HepG2 (cell line): ENCODE results near the gene CLMP. TPM values are rescaled to one million over a fixed set of nuclear protein-coding genes. Genes with fewer than 3 reads are reported as not detected.
A peak's percentile ranks its signal among the peaks of the same experiment; 100 is the strongest.

Experiments used
- ATAC-seq: fragments of 200-7000 bp; cut with Tn5 transposase; 3 replicates; pipeline ENCODE4 v1.9.1; 2020; ENCODE audit warnings: mild to moderate bottlenecking, moderate library complexity
- BruUV-seq: library from RNA; stranded (reverse); fragments of 400-500 nt; replicated peaks from 2 replicates; lab custom pipeline; 2021; lab: Mats Ljungman, UMichigan
- CTCF ChIA-PET: fragments of 300-600 bp; formaldehyde crosslinking; extraction: SDS; loops from one replicate; lab custom pipeline; 2021; ENCODE audit warnings: low total read pairs, inconsistent platforms, low intra/inter-chr PET ratio; lab: Yijun Ruan, JAX
- POLR2A ChIA-PET: fragments of 350-600 bp; sonication (Branson Sonifier 250); formaldehyde crosslinking; loops from one replicate; lab custom pipeline; 2020; ENCODE audit warnings: antibody characterized with exemption, inconsistent platforms; lab: Yijun Ruan, JAX
- DNase-seq: peaks from one replicate; pipeline ENCODE4 v3.0.0-alpha.2; 2015; ENCODE audit warnings: low spot score
- FAIRE-seq: peaks from 3 replicates; lab custom pipeline; 2011; peaks lifted over from hg19 to GRCh38; lab: Jason Lieb, UNC
- H2AFZ ChIP-seq: one replicate; pipeline ENCODE4 v1.6.1; 2011; ENCODE audit warnings: low read length, inconsistent platforms
- H3K27ac ChIP-seq: fragments of 300-600 bp; 3 replicates; pipeline ENCODE4 v1.8.0; 2011; ENCODE audit warnings: mixed run types, mild to moderate bottlenecking, mixed read lengths, low read length, inconsistent platforms; ENCODE audit not compliant: insufficient read depth; ENCODE audit errors: extremely low read length
- H3K27me3 ChIP-seq, 2 experiments: fragments of 200-600 bp in 1 of 2; 2 replicates in 1 of 2; 3 replicates in 1 of 2; pipeline versions ENCODE4 v1.6.0 to v1.8.0; 2011; ENCODE audit warnings: low read length in 2 of 2, mild to moderate bottlenecking in 2 of 2, moderate library complexity in 2 of 2, inconsistent platforms in 1 of 2; ENCODE audit not compliant: insufficient read depth in 2 of 2, control insufficient read depth in 1 of 2
- H3K36me3 ChIP-seq, 2 experiments: fragments of 200-600 bp in 1 of 2; replicated peaks in 1 of 2; 2 replicates in 1 of 2; 3 replicates in 1 of 2; pipeline versions ENCODE4 v1.5.1 to v1.8.0; 2011; ENCODE audit warnings: low read length in 2 of 2, inconsistent platforms in 1 of 2; ENCODE audit not compliant: insufficient read depth in 2 of 2, control insufficient read depth in 1 of 2
- H3K4me1 ChIP-seq: 2 replicates; pipeline ENCODE4 v1.5.1; 2012; ENCODE audit warnings: low read length, inconsistent platforms; ENCODE audit not compliant: insufficient read depth
- H3K4me2 ChIP-seq: 2 replicates; pipeline ENCODE4 v1.6.0; 2011; ENCODE audit warnings: low read depth, low read length, inconsistent platforms
- H3K4me3 ChIP-seq, 3 experiments: fragments of 200-600 bp in 1 of 3; sonication (generic), shearing (Covaris generic) in 1 of 3; replicated peaks in 1 of 3; 2 replicates each; pipeline ENCODE4 v1.5.1; 2011 to 2016; ENCODE audit warnings: low read length in 3 of 3, inconsistent platforms in 2 of 3, low read depth in 2 of 3, mild to moderate bottlenecking in 2 of 3, control low read depth in 1 of 3, mixed read lengths in 1 of 3; ENCODE audit not compliant: insufficient read depth in 1 of 3
- H3K79me2 ChIP-seq: one replicate; pipeline ENCODE4 v1.6.1; 2011; ENCODE audit warnings: low read length, inconsistent platforms; ENCODE audit not compliant: insufficient read depth
- H3K9ac ChIP-seq: 2 replicates; pipeline ENCODE4 v1.6.0; 2011; ENCODE audit warnings: mild to moderate bottlenecking, low read depth, low read length, inconsistent platforms; ENCODE audit not compliant: insufficient read depth
- H3K9me3 ChIP-seq: 2 replicates; pipeline ENCODE4 v1.5.1; 2012; ENCODE audit warnings: mild to moderate bottlenecking, low read length
- H4K20me1 ChIP-seq: 2 replicates; pipeline ENCODE4 v1.6.0; 2011; ENCODE audit warnings: inconsistent platforms, mild to moderate bottlenecking, low read length, moderate library complexity; ENCODE audit not compliant: insufficient read depth
- GFI1 ChIP-seq: sonication (generic); formaldehyde crosslinking; IDR thresholded peaks from 2 replicates; pipeline ENCODE4 v1.5.0; 2020; ENCODE audit warnings: missing genetic modification reagents, mild to moderate bottlenecking, borderline replicate concordance
- HNF4A ChIP-seq: sonication (generic); formaldehyde crosslinking; IDR thresholded peaks from 2 replicates; pipeline ENCODE4 v1.4.0; 2020; ENCODE audit warnings: missing genetic modification reagents
- IKZF5 ChIP-seq: IDR thresholded peaks from 2 replicates; pipeline ENCODE4 v1.6.1; 2018; ENCODE audit warnings: missing genetic modification reagents, mild to moderate bottlenecking, missing compliant biosample characterization
- RBFOX2 ChIP-seq: fragments of 200-400 bp; formaldehyde crosslinking; IDR thresholded peaks from 2 replicates; pipeline ENCODE4 v1.6.1; 2017; ENCODE audit warnings: low read depth, mild to moderate bottlenecking, low read length
- REXO4 ChIP-seq: sonication (generic); formaldehyde crosslinking; IDR thresholded peaks from 2 replicates; pipeline ENCODE4 v1.8.0; 2022; ENCODE audit warnings: missing genetic modification reagents, mild to moderate bottlenecking, borderline replicate concordance
- ZNF101 ChIP-seq: sonication (generic); formaldehyde crosslinking; IDR thresholded peaks from 2 replicates; pipeline ENCODE4 v1.4.0; 2020; ENCODE audit warnings: mild to moderate bottlenecking, low read depth, missing genetic modification reagents, borderline replicate concordance
- ZNF138 ChIP-seq: sonication (generic); formaldehyde crosslinking; IDR thresholded peaks from 2 replicates; pipeline ENCODE4 v1.5.0; 2020; ENCODE audit warnings: mild to moderate bottlenecking, low read depth, missing genetic modification reagents
- WGBS: methylation state at CpG from one replicate; pipeline ENCODE4 v1.1.6; 2017; ENCODE audit warnings: low lambda C conversion rate; 5-methylcytosine and 5-hydroxymethylcytosine counted together
- in situ Hi-C: cut with HindIII; loops from 2 replicates; pipeline ENCODE4 v1.10.0; 2017; ENCODE audit warnings: low pct_unique_long_range_greater_than_20kb; ENCODE audit not compliant: extremely low pct_ligation_motif_present
- intact Hi-C: fragments of 100-400 bp; cut with micrococcal nuclease; formaldehyde crosslinking; loops from one replicate; pipeline ENCODE4 v1.10.0; 2022; ENCODE audit not compliant: unreplicated experiment
- polyA plus RNA-seq, 8 experiments: library from polyadenylated mRNA; depleted of rRNA in 3 of 8; stranded (reverse) in 7 of 8; unstranded in 1 of 8; fragments of >200 nt; fragmentation: Illumina TruSeq in 4 of 8; extraction: Trizol in 4 of 8; gene quantifications; 2 replicates each; pipeline versions ENCODE4 v1.2.1 to v1.2.3, GENCODE V29; 2011 to 2016; ENCODE audit warnings: low read depth in 4 of 8, missing spikeins in 1 of 8, mixed read lengths in 1 of 8; ENCODE audit not compliant: insufficient read depth in 1 of 8
- total RNA-seq, 5 experiments: library from RNA; depleted of rRNA; stranded (reverse); fragments of >200 nt; fragmentation: Illumina TruSeq; extraction: Trizol; gene quantifications; 2 replicates each; pipeline ENCODE4 v1.2.3, GENCODE V29; 2016; ENCODE audit warnings: low read depth in 1 of 5
- TF ChIP-seq, protein P1 (sequence below): sonication (generic); formaldehyde crosslinking; IDR thresholded peaks from 2 replicates; pipeline ENCODE4 v1.4.0; 2020; ENCODE audit warnings: missing genetic modification reagents
- TF ChIP-seq, protein P2 (sequence below): sonication (generic); formaldehyde crosslinking; IDR thresholded peaks from 2 replicates; pipeline ENCODE4 v1.4.0; 2020; ENCODE audit warnings: missing genetic modification reagents, borderline replicate concordance

Gene CLMP
- total and polyA plus RNA-seq, 2 of the 13 experiments (the other 11 are each of a cell fraction or from before 2014, with no cell fraction given), result not detected

DNA sequence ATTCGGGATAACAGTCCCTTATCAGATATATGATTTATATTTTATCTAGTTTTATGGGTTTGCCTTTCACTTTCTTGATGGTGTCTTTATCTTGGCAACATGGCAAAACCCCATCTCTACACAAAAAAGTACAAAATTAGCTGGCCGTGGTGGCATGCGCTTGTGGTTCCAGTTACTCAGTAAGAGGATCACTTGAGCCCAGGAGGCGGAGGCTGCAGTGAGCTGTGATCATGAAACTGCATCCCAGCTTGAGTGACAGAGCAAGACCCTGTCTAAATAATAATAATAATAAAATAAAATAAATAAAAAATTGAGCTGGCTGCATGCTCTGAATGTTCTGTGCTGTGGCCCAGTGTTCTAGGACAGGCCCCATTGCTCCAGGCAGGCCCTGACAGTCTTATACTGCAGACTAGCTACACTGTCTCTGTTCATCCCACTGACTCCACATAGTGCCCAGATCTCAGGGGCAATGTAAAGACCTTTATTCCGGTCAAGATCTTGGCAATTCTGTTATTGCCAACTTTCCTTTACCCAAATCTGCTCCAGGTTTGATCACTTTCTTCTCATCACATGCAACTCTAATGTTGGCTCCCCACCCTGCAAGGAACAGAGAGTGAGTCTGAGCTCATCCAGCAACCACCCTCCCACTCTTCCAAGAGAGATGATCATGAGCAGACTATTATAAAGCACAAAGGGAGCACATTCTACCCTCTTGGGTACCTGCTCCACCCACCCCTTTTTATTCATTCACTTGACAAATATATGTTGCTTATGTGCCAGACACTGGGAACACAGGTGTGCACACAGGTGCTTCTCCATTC is 141.9 kb downstream of the CLMP start:
- H3K79me2 ChIP-seq, result no peaks in the 10 kb centered on the region
- no peak overlapping the region for H3K4me2 ChIP-seq
- no peaks in the 10 kb centered on the region; a peak in 1 of 5 replicates for H3K27me3 ChIP-seq
- POLR2A ChIA-PET, result interaction anchor here (1.0 to 3.7 kb wide), 2 partner anchors 10 to 199 kb away, joined by 3 to 38 read pairs; partner anchors contain the start of gene HSPA8
- no peaks in the 10 kb centered on the region for H3K9me3 ChIP-seq
- DNase-seq, result no peak
- intact Hi-C loops, result no loop called here
- H3K36me3 ChIP-seq, result peaks cover 8 to 21% of the 10 kb centered on the region in 2 experiments
- no peak overlapping the region for H2AFZ ChIP-seq
- peaks cover 6% of the 10 kb centered on the region for H3K4me1 ChIP-seq
- CTCF ChIA-PET, result interaction anchor here (1.4 kb wide), 1 partner anchor 189 kb away, joined by 3 read pairs; no protein-coding TSS in a partner anchor
- no TSS peak for BruUV-seq
- no peak for FAIRE-seq
- peak; percentile 36 for ATAC-seq
- no peak overlapping the region for H3K9ac ChIP-seq
- H4K20me1 ChIP-seq, result peaks cover 34% of the 10 kb centered on the region
- in situ Hi-C loops, result no loop called here
- no peak overlapping the region for H3K4me3 ChIP-seq
- 97% methylated on average over 5 of the region's 5 CpGs for WGBS
- TF ChIP-seq RBFOX2 (0 out of 2 replicates have a peak, but pooled peaks have one; percentile 5), IKZF5 (CRISPR knock-in tag) (no peak)
- no peak overlapping the region for H3K27ac ChIP-seq

DNA sequence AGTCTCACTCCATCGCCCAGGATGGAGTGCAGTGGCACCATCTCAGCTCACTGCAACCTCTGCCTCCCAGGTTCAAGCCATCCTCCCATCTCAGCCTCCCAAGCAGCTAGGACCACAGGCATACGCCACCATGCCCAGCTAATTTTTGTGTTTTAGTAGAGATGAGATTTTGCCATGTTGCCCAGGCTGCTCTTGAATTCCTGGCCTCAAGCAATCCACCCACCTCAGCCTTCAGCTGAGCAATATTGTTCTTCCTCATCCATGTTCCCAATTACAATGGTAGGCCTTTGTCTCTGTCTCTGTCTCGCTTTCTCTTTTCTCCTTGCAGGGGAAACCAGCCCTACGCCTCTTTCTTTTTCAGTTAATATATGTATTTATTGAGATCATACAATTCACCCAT is 143.4 kb downstream of the CLMP start:
- no peak overlapping the region for H3K4me3 ChIP-seq
- H4K20me1 ChIP-seq, result peaks cover 20% of the 10 kb centered on the region
- H3K9ac ChIP-seq, result no peak overlapping the region
- no peak for FAIRE-seq
- no peak overlapping the region for H3K4me2 ChIP-seq
- DNase-seq, result no peak
- POLR2A ChIA-PET, result interaction anchor here (2.5 to 3.7 kb wide), 2 partner anchors 11 kb away, joined by 7 to 38 read pairs; partner anchors contain the start of gene HSPA8
- BruUV-seq, result no TSS peak
- ATAC-seq, result no peak; the same call in 2 of the 3 replicates
- H3K27me3 ChIP-seq, result peaks cover 0 to 12% of the 10 kb centered on the region in 2 experiments; a peak in 3 of 5 replicates
- CTCF ChIA-PET, result no interaction called here
- no peak overlapping the region for H3K27ac ChIP-seq
- in situ Hi-C loops (no loop called here), intact Hi-C loops (no loop called here)
- WGBS, result 89% methylated on average over 4 of the region's 4 CpGs
- no peaks in the 10 kb centered on the region for H3K4me1 ChIP-seq
- no peak overlapping the region for H2AFZ ChIP-seq
- no peaks in the 10 kb centered on the region for H3K9me3 ChIP-seq
- H3K79me2 ChIP-seq, result no peaks in the 10 kb centered on the region
- H3K36me3 ChIP-seq, result peaks cover 2 to 7% of the 10 kb centered on the region in 2 experiments; a peak in 4 of 5 replicates
- TF ChIP-seq, protein P1, sequence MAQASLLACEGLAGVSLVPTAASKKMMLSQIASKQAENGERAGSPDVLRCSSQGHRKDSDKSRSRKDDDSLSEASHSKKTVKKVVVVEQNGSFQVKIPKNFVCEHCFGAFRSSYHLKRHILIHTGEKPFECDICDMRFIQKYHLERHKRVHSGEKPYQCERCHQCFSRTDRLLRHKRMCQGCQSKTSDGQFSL (CRISPR knock-in tag), result no peak
- TF ChIP-seq, protein P2, sequence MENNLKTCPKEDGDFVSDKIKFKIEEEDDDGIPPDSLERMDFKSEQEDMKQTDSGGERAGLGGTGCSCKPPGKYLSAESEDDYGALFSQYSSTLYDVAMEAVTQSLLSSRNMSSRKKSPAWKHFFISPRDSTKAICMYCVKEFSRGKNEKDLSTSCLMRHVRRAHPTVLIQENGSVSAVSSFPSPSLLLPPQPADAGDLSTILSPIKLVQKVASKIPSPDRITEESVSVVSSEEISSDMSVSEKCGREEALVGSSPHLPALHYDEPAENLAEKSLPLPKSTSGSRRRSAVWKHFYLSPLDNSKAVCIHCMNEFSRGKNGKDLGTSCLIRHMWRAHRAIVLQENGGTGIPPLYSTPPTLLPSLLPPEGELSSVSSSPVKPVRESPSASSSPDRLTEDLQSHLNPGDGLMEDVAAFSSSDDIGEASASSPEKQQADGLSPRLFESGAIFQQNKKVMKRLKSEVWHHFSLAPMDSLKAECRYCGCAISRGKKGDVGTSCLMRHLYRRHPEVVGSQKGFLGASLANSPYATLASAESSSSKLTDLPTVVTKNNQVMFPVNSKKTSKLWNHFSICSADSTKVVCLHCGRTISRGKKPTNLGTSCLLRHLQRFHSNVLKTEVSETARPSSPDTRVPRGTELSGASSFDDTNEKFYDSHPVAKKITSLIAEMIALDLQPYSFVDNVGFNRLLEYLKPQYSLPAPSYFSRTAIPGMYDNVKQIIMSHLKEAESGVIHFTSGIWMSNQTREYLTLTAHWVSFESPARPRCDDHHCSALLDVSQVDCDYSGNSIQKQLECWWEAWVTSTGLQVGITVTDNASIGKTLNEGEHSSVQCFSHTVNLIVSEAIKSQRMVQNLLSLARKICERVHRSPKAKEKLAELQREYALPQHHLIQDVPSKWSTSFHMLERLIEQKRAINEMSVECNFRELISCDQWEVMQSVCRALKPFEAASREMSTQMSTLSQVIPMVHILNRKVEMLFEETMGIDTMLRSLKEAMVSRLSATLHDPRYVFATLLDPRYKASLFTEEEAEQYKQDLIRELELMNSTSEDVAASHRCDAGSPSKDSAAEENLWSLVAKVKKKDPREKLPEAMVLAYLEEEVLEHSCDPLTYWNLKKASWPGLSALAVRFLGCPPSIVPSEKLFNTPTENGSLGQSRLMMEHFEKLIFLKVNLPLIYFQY, result no peak
- TF ChIP-seq ZNF138 (CRISPR knock-in tag), result no peak
- TF ChIP-seq GFI1 (CRISPR knock-in tag), result no peak
- no peak for TF ChIP-seq ZNF101 (CRISPR knock-in tag)
- TF ChIP-seq HNF4A (CRISPR knock-in tag), result no peak
- no peak for TF ChIP-seq REXO4 (CRISPR knock-in tag)
